NCI-H446 treated with DMSO at 0.1 percent for 48 hours (cell line): ENCODE data around the gene ACSL3.
"Not testable (repeated sequence)": the region's sequence is repeated elsewhere in the genome, so short reads cannot be mapped to it uniquely, and the experiment has no call there.

ENCODE experiments used
- DNase-seq: peaks from one replicate; lab custom pipeline; 2025; lab: John Stamatoyannopoulos, UW

The ACSL3 gene

GRCh38 chr2:222976521-222977061, 115.8 kb downstream of the ACSL3 start:
- DNase-seq, result no peak

- DNase-seq, result no peak
Observed at GRCh38 chr2:222977121-222977520, 116.3 kb downstream of the ACSL3 start.

GRCh38 chr2:222978850-222979249, 118.0 kb downstream of the ACSL3 start:
- DNase-seq, result no peak

- DNase-seq, result no peak
Observed at GRCh38 chr2:222979484-222979883, 118.6 kb downstream of the ACSL3 start.

DNA sequence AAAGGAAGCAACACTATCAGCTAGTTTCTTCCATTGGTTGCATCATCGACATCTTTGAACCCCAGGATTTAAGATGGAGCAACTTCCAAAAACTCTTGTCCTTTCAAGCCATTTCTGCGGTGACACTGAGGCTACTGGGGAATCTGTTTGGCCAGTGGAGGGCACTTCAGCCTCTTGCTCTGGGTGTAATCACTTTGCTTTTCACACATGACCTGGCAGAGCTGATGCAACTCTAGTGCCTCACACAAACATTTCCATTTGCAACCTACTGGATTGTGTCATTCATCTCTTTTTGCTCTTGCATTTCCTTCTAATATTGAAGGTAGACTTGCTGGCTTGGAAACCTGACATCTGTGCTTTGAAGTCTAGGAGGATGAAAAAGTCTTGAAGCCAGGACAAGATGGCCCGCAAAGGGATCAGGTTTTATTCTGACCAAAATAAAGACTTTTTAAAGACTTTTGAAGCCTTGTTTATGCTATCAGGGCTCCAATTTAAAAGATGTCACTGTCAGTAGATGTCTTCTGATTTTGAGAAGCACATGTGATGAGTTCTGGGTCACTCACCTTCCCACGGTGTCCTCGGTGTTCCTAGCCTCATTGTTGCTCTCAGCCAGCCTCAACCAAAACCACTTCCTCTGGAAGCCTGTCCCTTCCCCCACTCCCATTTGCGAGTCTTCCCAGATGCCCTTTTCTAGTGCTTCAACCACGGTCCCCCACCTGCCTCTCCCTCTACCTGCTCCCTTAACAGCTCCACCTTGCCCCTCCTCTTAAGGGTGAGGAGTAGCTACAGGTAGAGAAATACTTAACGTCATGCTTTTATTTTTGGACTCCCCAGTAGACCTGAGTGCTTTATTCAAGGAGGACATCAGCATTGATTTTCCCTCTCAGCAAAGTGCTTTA, 121.4 kb downstream of the ACSL3 start:
- peak; percentile 41 for DNase-seq

DNA sequence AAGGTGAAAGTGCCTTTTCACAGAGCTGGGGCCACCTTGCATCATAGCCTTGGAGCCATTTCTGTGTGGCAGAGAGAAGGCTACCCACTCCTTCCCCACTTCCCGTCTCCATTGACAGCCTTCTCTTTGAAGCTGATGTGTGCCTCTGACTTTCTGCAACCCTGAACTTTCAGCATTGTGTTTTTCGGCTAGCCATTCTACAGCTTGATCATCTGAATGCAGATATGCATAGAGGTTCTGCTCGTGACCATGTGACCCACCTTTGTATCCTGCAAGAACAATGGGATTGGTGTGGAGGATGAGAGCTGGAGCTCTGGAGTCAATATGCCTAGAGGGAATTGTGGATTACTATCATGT, 122.1 kb downstream of the ACSL3 start:
- no peak for DNase-seq

GRCh38 chr2:222984908-222985307, 124.1 kb downstream of the ACSL3 start:
- DNase-seq, result no peak

- no peak for DNase-seq
Observed at GRCh38 chr2:222989431-222989830, 128.6 kb downstream of the ACSL3 start.

GRCh38 chr2:222990206-222990605, 129.4 kb downstream of the ACSL3 start:
- DNase-seq, result not testable (repeated sequence)

- DNase-seq, result no peak
Observed at GRCh38 chr2:222992137-222992536, 131.3 kb downstream of the ACSL3 start.
